A673 (cell line): ENCODE measurements around the gene P2RX2.

Source experiments
- CTCF ChIP-seq: fragments of 300-800, 200-600 bp; sonication (generic); conservative IDR thresholded peaks from 2 replicates; pipeline ENCODE4 v1.5.1; 2017; ENCODE audit warnings: low read depth, mild to moderate bottlenecking, antibody characterized with exemption, low read length, moderate library complexity, mixed read lengths
- EZH2 ChIP-seq: fragments of 200-600 bp; sonication (generic); IDR thresholded peaks from 2 replicates; pipeline ENCODE4 v1.6.1; 2017; ENCODE audit warnings: borderline replicate concordance, low read depth, mild to moderate bottlenecking, mixed read lengths, antibody characterized with exemption, low read length; ENCODE audit not compliant: poor library complexity, severe bottlenecking

- TF ChIP-seq EZH2 (no peak), CTCF (peak; percentile 95)
Observed at GRCh38 chr12:132614861-132615578, 3.6 kb upstream of the P2RX2 start.
